H9 (cell line): ENCODE data around the gene STK10. TPM values are rescaled to one million over a fixed set of nuclear protein-coding genes. Genes with fewer than 3 reads are reported as not detected.

ENCODE experiments used
- DNase-seq: peaks from one replicate; pipeline ENCODE4 v3.0.0-alpha.2; 2017
- H2AFZ ChIP-seq: one replicate; pipeline ENCODE4 v1.6.1; 2013; ENCODE audit warnings: mild to moderate bottlenecking, low read length, control low read depth, moderate library complexity
- H2AK5ac ChIP-seq: 2 replicates; pipeline ENCODE4 v1.6.1; 2013; ENCODE audit warnings: low read length, control low read depth, mixed read lengths; ENCODE audit not compliant: insufficient read length
- H2BK120ac ChIP-seq: one replicate; pipeline ENCODE4 v1.6.1; 2013; ENCODE audit warnings: low read depth, mild to moderate bottlenecking, low read length, control low read depth, inconsistent platforms; ENCODE audit not compliant: poor library complexity, severe bottlenecking
- H2BK12ac ChIP-seq: 2 replicates; pipeline ENCODE4 v1.6.1; 2013; ENCODE audit warnings: low read length, control low read depth, mixed read lengths, low read depth; ENCODE audit not compliant: insufficient read length
- H2BK15ac ChIP-seq: 2 replicates; pipeline ENCODE4 v1.6.1; 2013; ENCODE audit warnings: low read depth, low read length, control low read depth
- H2BK20ac ChIP-seq: one replicate; pipeline ENCODE4 v1.6.1; 2013; ENCODE audit warnings: low read depth, mild to moderate bottlenecking, low read length, control low read depth, inconsistent platforms; ENCODE audit not compliant: poor library complexity, severe bottlenecking
- H2BK5ac ChIP-seq: 2 replicates; pipeline ENCODE4 v1.6.1; 2013; ENCODE audit warnings: low read length, control low read depth, mixed read lengths; ENCODE audit not compliant: insufficient read length
- H3K14ac ChIP-seq: 2 replicates; pipeline ENCODE4 v1.6.1; 2013; ENCODE audit warnings: low read length, control low read depth; ENCODE audit not compliant: insufficient read depth
- H3K18ac ChIP-seq: 2 replicates; pipeline ENCODE4 v1.6.1; 2013; ENCODE audit warnings: low read depth, mild to moderate bottlenecking, mixed read lengths, low read length, control low read depth; ENCODE audit not compliant: insufficient read length
- H3K23ac ChIP-seq: 2 replicates; pipeline ENCODE4 v1.6.1; 2013; ENCODE audit warnings: low read length, control low read depth, mixed read lengths, low read depth; ENCODE audit not compliant: insufficient read length
- H3K23me2 ChIP-seq: 2 replicates; pipeline ENCODE4 v1.6.1; 2013; ENCODE audit warnings: low read depth, mild to moderate bottlenecking, mixed read lengths, low read length, control low read depth; ENCODE audit not compliant: insufficient read length, poor library complexity, severe bottlenecking
- H3K27ac ChIP-seq: 2 replicates; pipeline ENCODE4 v1.5.1; 2013; ENCODE audit warnings: low read length, control low read depth, mixed read lengths, low read depth; ENCODE audit not compliant: insufficient read length
- H3K27me3 ChIP-seq: 2 replicates; pipeline ENCODE4 v1.6.1; 2013; ENCODE audit warnings: low read length, control low read depth, inconsistent platforms; ENCODE audit not compliant: insufficient read depth
- H3K4ac ChIP-seq: 2 replicates; pipeline ENCODE4 v1.6.1; 2013; ENCODE audit warnings: low read depth, mild to moderate bottlenecking, control low read depth, inconsistent platforms, low read length, moderate library complexity
- H3K4me1 ChIP-seq: 2 replicates; pipeline ENCODE4 v1.6.1; 2013; ENCODE audit warnings: low read length, control low read depth, inconsistent platforms; ENCODE audit not compliant: insufficient read depth
- H3K4me2 ChIP-seq: 2 replicates; pipeline ENCODE4 v1.6.1; 2013; ENCODE audit warnings: low read length, control low read depth, mixed read lengths; ENCODE audit not compliant: insufficient read length, insufficient read depth
- H3K56ac ChIP-seq: 2 replicates; pipeline ENCODE4 v1.6.1; 2013; ENCODE audit warnings: low read depth, mild to moderate bottlenecking, mixed read lengths, low read length, control low read depth; ENCODE audit not compliant: insufficient read length
- H3K79me1 ChIP-seq: 2 replicates; pipeline ENCODE4 v1.6.1; 2013; ENCODE audit warnings: low read depth, mild to moderate bottlenecking, moderate library complexity, low read length, control low read depth, inconsistent platforms; ENCODE audit not compliant: insufficient read depth, poor library complexity, severe bottlenecking
- H3K79me2 ChIP-seq: 2 replicates; pipeline ENCODE4 v1.6.1; 2013; ENCODE audit warnings: low read length, control low read depth, inconsistent platforms; ENCODE audit not compliant: insufficient read depth
- H3K9ac ChIP-seq: 2 replicates; pipeline ENCODE4 v1.6.1; 2013; ENCODE audit warnings: low read length, control low read depth, mixed read lengths; ENCODE audit not compliant: insufficient read length; ENCODE audit errors: extremely low read depth
- H3K9me3 ChIP-seq: one replicate; pipeline ENCODE4 v1.6.1; 2013; ENCODE audit warnings: low read depth, low read length, inconsistent platforms; ENCODE audit not compliant: control insufficient read depth
- H3T11ph ChIP-seq: one replicate; pipeline ENCODE4 v1.6.1; 2013; ENCODE audit warnings: mild to moderate bottlenecking, low read length, control low read depth, inconsistent platforms
- H4K20me1 ChIP-seq: one replicate; pipeline ENCODE4 v1.6.1; 2013; ENCODE audit not compliant: control insufficient read depth, insufficient read length, insufficient read depth
- H4K5ac ChIP-seq: 2 replicates; pipeline ENCODE4 v1.6.1; 2013; ENCODE audit warnings: low read depth, mild to moderate bottlenecking, mixed read lengths, low read length, control low read depth; ENCODE audit not compliant: insufficient read length
- H4K8ac ChIP-seq: replicated peaks from 2 replicates; pipeline ENCODE4 v1.6.1; 2013; ENCODE audit warnings: low read length, control low read depth, mixed read lengths, low read depth; ENCODE audit not compliant: insufficient read length
- H4K91ac ChIP-seq: 2 replicates; pipeline ENCODE4 v1.6.1; 2013; ENCODE audit warnings: low read depth, mild to moderate bottlenecking, moderate library complexity, mixed read lengths, low read length, control low read depth; ENCODE audit not compliant: insufficient read length
- H3K27ac Mint-ChIP-seq, 3 experiments: 2 replicates in 2 of 3; 3 replicates in 1 of 3; pipeline ENCODE4 v1.8.0; 2020 to 2021; ENCODE audit warnings: mixed read lengths in 3 of 3, mild to moderate bottlenecking in 1 of 3, moderate library complexity in 1 of 3
- H3K27me3 Mint-ChIP-seq: 2 replicates; pipeline ENCODE4 v1.8.0; 2021; ENCODE audit warnings: low read depth, mild to moderate bottlenecking, moderate library complexity, mixed read lengths
- H3K36me3 Mint-ChIP-seq, 3 experiments: 2 replicates in 2 of 3; 3 replicates in 1 of 3; pipeline ENCODE4 v1.8.0; 2020 to 2021; ENCODE audit warnings: low read depth in 3 of 3, mixed read lengths in 3 of 3; ENCODE audit not compliant: insufficient read depth in 1 of 3
- H3K4me1 Mint-ChIP-seq, 2 experiments: 2 replicates each; pipeline ENCODE4 v1.8.0; 2020; ENCODE audit warnings: mixed read lengths in 2 of 2
- H3K4me3 Mint-ChIP-seq, 2 experiments: 2 replicates in 1 of 2; 3 replicates in 1 of 2; pipeline ENCODE4 v1.8.0; 2020 to 2021; ENCODE audit warnings: mild to moderate bottlenecking in 2 of 2, mixed read lengths in 2 of 2, moderate library complexity in 1 of 2
- H3K9me3 Mint-ChIP-seq, 2 experiments: 2 replicates in 1 of 2; 3 replicates in 1 of 2; pipeline ENCODE4 v1.8.0; 2020; ENCODE audit warnings: mild to moderate bottlenecking in 2 of 2, mixed read lengths in 2 of 2, moderate library complexity in 1 of 2
- WGBS: extraction: QIAGEN DNeasy Blood & Tissue Kit; methylation state at CpG from one replicate; pipeline ENCODE4 v1.1.7; 2013; ENCODE audit warnings: missing lambda C conversion rate, low lambda C conversion rate, mixed read lengths; ENCODE audit not compliant: insufficient read length; ENCODE audit errors: extremely low coverage; 5-methylcytosine and 5-hydroxymethylcytosine counted together
- total RNA-seq: library from RNA; stranded (reverse); gene quantifications from 2 replicates; pipeline ENCODE4 v1.2.1, GENCODE V29; 2021
- TF ChIP-seq, protein P1 (sequence below): fragments of 200-600 bp; sonication (generic); conservative IDR thresholded peaks from 3 replicates; pipeline ENCODE4 v1.8.0; 2021; ENCODE audit warnings: antibody characterized with exemption, mild to moderate bottlenecking

Gene STK10
- total RNA-seq, 1 experiment from 2014 or later, result 14.6 TPM

- H3K56ac ChIP-seq, result no peak overlapping the region
- no peaks in the 10 kb centered on the region for H4K20me1 ChIP-seq
- Mint-ChIP-seq H3K27ac (no peak overlapping the region; a peak in 1 of 7 replicates), H3K4me3 (no peak overlapping the region), H3K27me3 (no peaks in the 10 kb centered on the region), H3K9me3 (no peaks in the 10 kb centered on the region), H3K36me3 (no peaks in the 10 kb centered on the region; a peak in 1 of 7 replicates), H3K4me1 (peaks cover 6 to 12% of the 10 kb centered on the region in 2 experiments)
- H4K5ac ChIP-seq, result no peak overlapping the region
- H3K4ac ChIP-seq, result no peak overlapping the region
- H4K8ac ChIP-seq, result no peak overlapping the region
- no peak overlapping the region for H3K27ac ChIP-seq
- no peak overlapping the region for H2AK5ac ChIP-seq
- no peaks in the 10 kb centered on the region for H3K79me2 ChIP-seq
- H3K14ac ChIP-seq, result no peak overlapping the region
- H2AFZ ChIP-seq, result no peak overlapping the region
- no peak for DNase-seq
- H3K4me1 ChIP-seq, result no peaks in the 10 kb centered on the region
- H3K27me3 ChIP-seq, result no peaks in the 10 kb centered on the region
- no peak overlapping the region for H3T11ph ChIP-seq
- H2BK20ac ChIP-seq, result no peak overlapping the region
- H2BK5ac ChIP-seq, result no peak overlapping the region
- H3K23me2 ChIP-seq, result no peaks in the 10 kb centered on the region
- no peak overlapping the region for H2BK12ac ChIP-seq
- H4K91ac ChIP-seq, result no peak overlapping the region
- no peak overlapping the region for H2BK15ac ChIP-seq
- WGBS, result no CpG with 5 or more reads among the region's 4 CpGs
- H3K9ac ChIP-seq, result no peak overlapping the region
- H3K9me3 ChIP-seq, result no peaks in the 10 kb centered on the region
- H3K79me1 ChIP-seq, result peaks cover 2% of the 10 kb centered on the region
- TF ChIP-seq, protein P1, sequence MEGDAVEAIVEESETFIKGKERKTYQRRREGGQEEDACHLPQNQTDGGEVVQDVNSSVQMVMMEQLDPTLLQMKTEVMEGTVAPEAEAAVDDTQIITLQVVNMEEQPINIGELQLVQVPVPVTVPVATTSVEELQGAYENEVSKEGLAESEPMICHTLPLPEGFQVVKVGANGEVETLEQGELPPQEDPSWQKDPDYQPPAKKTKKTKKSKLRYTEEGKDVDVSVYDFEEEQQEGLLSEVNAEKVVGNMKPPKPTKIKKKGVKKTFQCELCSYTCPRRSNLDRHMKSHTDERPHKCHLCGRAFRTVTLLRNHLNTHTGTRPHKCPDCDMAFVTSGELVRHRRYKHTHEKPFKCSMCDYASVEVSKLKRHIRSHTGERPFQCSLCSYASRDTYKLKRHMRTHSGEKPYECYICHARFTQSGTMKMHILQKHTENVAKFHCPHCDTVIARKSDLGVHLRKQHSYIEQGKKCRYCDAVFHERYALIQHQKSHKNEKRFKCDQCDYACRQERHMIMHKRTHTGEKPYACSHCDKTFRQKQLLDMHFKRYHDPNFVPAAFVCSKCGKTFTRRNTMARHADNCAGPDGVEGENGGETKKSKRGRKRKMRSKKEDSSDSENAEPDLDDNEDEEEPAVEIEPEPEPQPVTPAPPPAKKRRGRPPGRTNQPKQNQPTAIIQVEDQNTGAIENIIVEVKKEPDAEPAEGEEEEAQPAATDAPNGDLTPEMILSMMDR, result no peak
- no peak overlapping the region for H2BK120ac ChIP-seq
- H3K23ac ChIP-seq, result no peak overlapping the region
- H3K18ac ChIP-seq, result no peak overlapping the region
- H3K4me2 ChIP-seq, result no peak overlapping the region
These were observed 24.7 kb downstream of the STK10 start for GRCh38 chr5:172163346-172163745.
